Measurements from ENCODE around the gene DPP4. TPM values are rescaled to one million over a fixed set of nuclear protein-coding genes. Genes with fewer than 3 reads are reported as not detected.

The DPP4 gene
- polyA plus RNA-seq, 2 of the 4 experiments (the other 2 are of a cell fraction): 0.17 to 0.27 TPM

- H3K9me3 ChIP-seq: no peaks in the 10 kb centered on the region
- 15% methylated on average over 5 of the region's 5 CpGs for WGBS (ENCODE audit: missing lambda C conversion rate)
- no peaks in the 10 kb centered on the region for H3K4me1 ChIP-seq
- CTCF ChIA-PET: interaction anchor here (1.4 to 3.7 kb wide), 2 partner anchors 19 to 361 kb away, joined by 4 to 29 read pairs; no protein-coding TSS in a partner anchor
- POLR2A ChIA-PET: no interaction called here
- H3K27ac ChIP-seq: no peak overlapping the region
- TF ChIP-seq FOXS1 (CRISPR knock-in tag; IDR thresholded peaks at IDR 0.05) (no peak), ZFP36 (IDR thresholded peaks at IDR 0.05; ENCODE audit: borderline replicate concordance, partially characterized antibody) (no peak), RNF2 (IDR thresholded peaks at IDR 0.05; ENCODE audit: borderline replicate concordance, low read depth) (no peak), KDM5A (IDR thresholded peaks at IDR 0.05) (no peak), EHF (CRISPR knock-in tag; IDR thresholded peaks at IDR 0.05) (no peak), HMGXB4 (CRISPR knock-in tag; IDR thresholded peaks at IDR 0.05; ENCODE audit: borderline replicate concordance) (no peak), MAFK (IDR thresholded peaks at IDR 0.05; ENCODE audit: partially characterized antibody) (no peak), ZNF302 (CRISPR knock-in tag; IDR thresholded peaks at IDR 0.05) (no peak), HOXB13 (CRISPR knock-in tag; IDR thresholded peaks at IDR 0.05; ENCODE audit: low read depth) (no peak), RARB (CRISPR knock-in tag; IDR thresholded peaks at IDR 0.05) (no peak), USF2 (IDR thresholded peaks at IDR 0.05) (no peak), HDAC2 (IDR thresholded peaks at IDR 0.05) (no peak), E2F6 (IDR thresholded peaks at IDR 0.05; ENCODE audit: borderline replicate concordance, low read depth) (no peak), NR3C1 (IDR thresholded peaks at IDR 0.05) (no peak), JUNB (IDR thresholded peaks at IDR 0.05) (no peak), HES2 (IDR thresholded peaks at IDR 0.05) (no peak), BHLHE40 (IDR thresholded peaks at IDR 0.05; ENCODE audit: low read depth, low read length) (no peak), FOSL2 (IDR thresholded peaks at IDR 0.05) (no peak), FOSL2 (CRISPR knock-in tag; IDR thresholded peaks at IDR 0.05) (no peak)
- H3K4me2 ChIP-seq: no peak overlapping the region
- H3K4me3 ChIP-seq: no peak overlapping the region
- no peak for DNase-seq (ENCODE audit: low read depth in 1 of 2, low spot score in 1 of 2)
- no peak for ATAC-seq
- no peak for FAIRE-seq
Observed at GRCh38 chr2:161947836-161948235, 126.2 kb downstream of the DPP4 start.

GRCh38 chr2:161947406-161947805, 126.6 kb downstream of the DPP4 start:
- FAIRE-seq: no peak
- TF ChIP-seq RFX5 (IDR thresholded peaks at IDR 0.05): no peak
- TF ChIP-seq PHF8 (IDR thresholded peaks at IDR 0.05; ENCODE audit: borderline replicate concordance, low read depth): no peak
- no peak for TF ChIP-seq FOXS1 (CRISPR knock-in tag; IDR thresholded peaks at IDR 0.05)
- no peak for TF ChIP-seq CTCF (IDR thresholded peaks at IDR 0.05)
- no peak for TF ChIP-seq PBX3 (IDR thresholded peaks at IDR 0.05)
- TF ChIP-seq CEBPB (IDR thresholded peaks at IDR 0.05): no peak
- TF ChIP-seq RNF2 (IDR thresholded peaks at IDR 0.05; ENCODE audit: borderline replicate concordance, low read depth): no peak
- no peak for TF ChIP-seq MAZ (IDR thresholded peaks at IDR 0.05; ENCODE audit: borderline replicate concordance, low read depth, low read length)
- no peak for TF ChIP-seq ELK1 (IDR thresholded peaks at IDR 0.05; ENCODE audit: low read depth, low read length)
- no peak for TF ChIP-seq HDAC2 (IDR thresholded peaks at IDR 0.05)
- no peak for TF ChIP-seq USF2 (IDR thresholded peaks at IDR 0.05)
- TF ChIP-seq ATOH8 (CRISPR knock-in tag; IDR thresholded peaks at IDR 0.05; ENCODE audit: low read depth): no peak
- TF ChIP-seq HOXA7 (CRISPR knock-in tag; IDR thresholded peaks at IDR 0.05): no peak
- TF ChIP-seq HOXB13 (CRISPR knock-in tag; IDR thresholded peaks at IDR 0.05; ENCODE audit: low read depth): no peak
- no peak for TF ChIP-seq ESRRA (IDR thresholded peaks at IDR 0.05; ENCODE audit: borderline replicate concordance, low read length)
- ATAC-seq: no peak
- Histone ChIP-seq H3K4me1 (no peaks in the 10 kb centered on the region), H3K9me3 (no peaks in the 10 kb centered on the region), H3K4me2 (no peak overlapping the region), H3K27ac (no peak overlapping the region), H3K4me3 (no peak overlapping the region)
- ChIA-PET POLR2A (no interaction called here), CTCF (interaction anchor here (0.9 to 3.7 kb wide), 5 partner anchors 8 to 671 kb away, joined by 3 to 29 read pairs (median 4); no protein-coding TSS in a partner anchor)
- no peak for DNase-seq (ENCODE audit: low read depth in 1 of 2, low spot score in 1 of 2)
- 23% methylated on average over 3 of the region's 3 CpGs for WGBS (ENCODE audit: missing lambda C conversion rate)
